ENCODE measurements around the gene OXSM.

Gene OXSM

GRCh38 chr3:25804676-25805075 is 14.8 kb downstream of the OXSM start:
- DNase-seq, result no peak

- DNase-seq, result no peak
Measured at GRCh38 chr3:25812644-25813043, 22.8 kb downstream of the OXSM start.

- no peak for DNase-seq
Measured at GRCh38 chr3:25817107-25817506, 27.2 kb downstream of the OXSM start.

DNA sequence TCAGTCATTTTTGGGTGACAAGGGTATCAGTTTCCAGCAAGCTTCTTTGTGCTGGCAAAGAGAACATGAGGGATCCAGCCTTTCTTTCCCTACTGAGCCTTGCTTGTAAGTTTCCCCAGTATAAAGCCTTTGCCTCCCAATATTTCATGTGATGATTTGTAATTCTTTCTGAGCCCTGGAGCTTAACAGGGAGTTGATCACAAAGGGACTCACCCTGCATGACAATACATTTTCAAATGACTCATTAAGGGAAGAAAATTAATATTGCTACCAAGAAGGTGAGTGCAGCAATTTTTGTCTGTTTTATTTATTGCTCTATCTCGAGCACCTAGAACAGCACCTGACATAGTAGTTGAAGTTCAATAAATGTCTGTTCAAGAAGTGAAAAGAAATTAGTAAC is 27.7 kb downstream of the OXSM start:
- DNase-seq, result no peak

- DNase-seq, result no peak
Measured at GRCh38 chr3:25818335-25818734, 28.4 kb downstream of the OXSM start.

DNA sequence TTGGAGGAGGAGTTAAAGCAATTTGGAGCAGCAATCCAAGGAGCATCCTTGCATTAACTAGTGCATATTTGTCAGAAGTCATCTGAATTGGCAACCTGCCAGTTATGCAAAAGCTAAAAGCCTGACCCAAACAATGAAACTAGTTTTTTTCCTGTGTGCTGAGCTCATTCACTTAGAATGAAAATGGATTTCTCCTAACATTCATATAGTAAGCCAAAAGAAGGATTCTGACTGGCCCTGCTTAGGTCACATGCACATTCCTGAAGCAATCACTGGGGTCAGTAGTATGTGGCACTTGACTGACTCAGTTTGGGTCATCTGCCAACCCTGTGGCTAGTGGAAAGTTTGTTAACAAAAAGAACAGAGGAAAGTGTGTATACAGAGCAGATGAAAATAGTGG is 30.5 kb downstream of the OXSM start:
- no peak for DNase-seq

DNA sequence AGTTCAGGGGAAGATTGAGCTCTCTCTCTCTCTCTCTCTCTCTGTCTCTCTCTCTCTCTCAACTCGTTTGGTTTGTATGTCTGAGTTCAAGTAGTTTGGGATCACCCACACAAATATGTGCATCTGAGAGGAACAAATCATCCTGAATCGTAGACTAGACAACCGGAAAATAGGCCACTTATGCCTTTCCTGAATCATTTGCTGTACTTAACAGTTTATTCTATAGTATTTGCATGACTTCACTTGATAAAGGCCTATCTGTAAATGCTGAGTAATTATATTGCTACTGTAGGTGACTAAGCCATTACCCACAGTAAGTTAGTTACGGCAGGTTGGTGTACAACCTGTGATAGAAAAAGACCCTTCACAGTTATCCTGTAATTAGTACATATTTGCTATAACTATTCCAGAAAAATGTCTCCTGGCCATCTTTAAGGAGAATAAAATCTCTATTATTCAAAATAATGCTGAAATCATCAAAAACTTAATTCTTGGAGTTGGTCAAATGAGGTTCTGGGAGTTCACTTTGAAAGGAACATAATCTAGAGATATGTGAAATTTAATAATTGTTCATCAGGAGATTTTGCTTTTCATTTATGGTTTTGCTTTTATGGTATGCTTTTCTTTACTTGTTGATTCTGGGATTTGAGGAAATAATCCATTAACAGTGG is 31.1 kb downstream of the OXSM start:
- no peak for DNase-seq

- DNase-seq, result no peak
Measured at GRCh38 chr3:25821746-25822573, 32.1 kb downstream of the OXSM start.

DNA sequence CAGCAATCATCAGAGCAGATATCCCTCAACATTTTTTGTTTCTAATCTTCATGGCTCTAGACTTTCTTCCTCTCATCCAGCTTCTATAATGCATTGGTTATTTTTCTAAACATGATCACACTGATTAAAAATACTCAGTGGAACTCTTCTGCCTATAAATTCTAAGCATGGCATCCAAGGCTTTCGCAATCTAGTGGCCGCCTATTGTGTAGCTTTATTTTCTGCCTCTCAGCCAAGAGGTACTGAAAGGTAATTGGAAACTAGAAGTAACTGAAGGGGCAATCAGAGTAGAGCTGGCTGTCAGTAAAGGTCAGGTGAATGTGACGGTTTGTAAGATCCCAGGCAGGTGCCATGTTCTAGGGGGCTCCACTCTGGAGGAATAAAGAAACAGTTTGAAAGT is 33.4 kb downstream of the OXSM start:
- no peak for DNase-seq

DNA sequence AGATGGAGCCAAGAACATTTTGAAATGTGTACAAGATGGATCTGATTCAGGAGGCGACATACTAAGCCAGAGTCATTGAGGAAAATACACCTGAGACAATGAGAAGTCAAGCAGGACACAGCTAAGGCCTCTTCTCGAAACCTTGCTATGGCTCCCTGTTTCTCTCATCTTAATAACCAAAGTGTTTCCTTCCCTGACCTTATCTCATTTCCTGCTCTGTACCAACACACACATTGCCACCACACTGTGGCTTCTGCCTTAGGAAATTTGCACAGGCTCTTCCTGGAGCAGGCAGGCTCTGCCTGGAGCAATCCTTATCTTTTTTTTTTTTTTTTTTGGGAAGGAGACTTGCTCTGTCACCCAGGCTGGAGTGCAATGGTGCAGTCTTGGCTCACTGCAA is 36.6 kb downstream of the OXSM start:
- DNase-seq, result no peak

DNA sequence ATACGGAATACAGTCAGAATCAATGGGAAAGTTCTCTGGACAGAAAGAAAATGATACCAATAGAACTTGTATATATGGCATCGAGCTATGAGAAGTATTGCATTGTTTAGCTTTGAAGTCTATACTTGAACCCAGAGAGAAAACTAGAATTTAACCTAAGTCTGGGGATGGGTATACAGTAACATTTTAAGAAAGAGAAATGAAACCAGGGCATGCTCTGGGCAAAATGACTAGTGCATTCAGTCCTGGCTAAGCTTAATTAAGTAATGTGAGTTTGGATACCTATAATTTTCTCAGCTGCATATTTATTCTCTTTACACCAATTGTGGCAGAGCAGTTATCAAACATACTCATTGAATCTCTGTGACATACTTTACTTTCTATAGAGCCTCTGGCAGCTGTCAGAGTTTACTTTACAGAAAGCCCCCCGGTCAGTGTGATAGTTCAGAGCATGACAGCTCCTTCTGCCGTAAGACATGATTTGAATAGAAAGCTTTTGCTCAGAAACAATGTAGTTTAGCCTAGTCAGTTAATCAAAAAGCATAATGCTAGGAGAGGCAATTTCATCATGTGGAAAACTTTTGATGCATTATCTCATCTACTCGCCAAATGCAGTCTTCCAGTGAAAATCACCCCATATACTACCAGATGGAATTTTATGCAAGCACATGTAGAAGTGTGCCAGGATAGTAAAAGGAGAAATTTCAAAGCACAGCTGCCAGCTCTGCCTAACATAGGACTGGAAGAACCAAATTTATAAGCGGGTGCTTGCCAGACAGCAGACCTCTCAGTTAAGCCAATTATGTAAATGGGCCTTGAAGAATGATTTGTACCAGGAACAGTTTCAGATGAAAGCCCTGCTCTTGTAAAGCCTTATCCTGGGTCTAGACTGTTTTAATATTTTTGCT is 40.7 kb downstream of the OXSM start:
- no peak for DNase-seq

DNA sequence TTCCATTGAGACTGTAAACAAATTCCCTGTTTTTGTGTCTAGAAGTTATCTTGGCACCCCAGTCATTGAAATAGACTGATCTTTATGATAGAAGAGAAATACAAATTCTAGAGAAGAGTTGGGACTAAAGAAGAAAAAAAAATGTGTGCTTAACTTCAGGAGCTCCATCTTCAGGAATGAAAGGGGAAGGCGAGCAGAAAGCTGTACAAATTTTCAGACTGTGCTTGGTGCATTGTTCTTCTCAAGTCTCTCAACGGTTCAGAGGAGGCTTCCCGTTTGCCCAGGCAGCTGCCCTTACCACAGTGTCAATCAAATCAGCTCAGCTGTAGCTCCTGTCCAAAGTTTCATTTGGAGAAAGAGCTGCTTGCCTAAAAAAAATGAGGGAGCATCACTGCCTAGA is 41.7 kb downstream of the OXSM start:
- no peak for DNase-seq

DNA sequence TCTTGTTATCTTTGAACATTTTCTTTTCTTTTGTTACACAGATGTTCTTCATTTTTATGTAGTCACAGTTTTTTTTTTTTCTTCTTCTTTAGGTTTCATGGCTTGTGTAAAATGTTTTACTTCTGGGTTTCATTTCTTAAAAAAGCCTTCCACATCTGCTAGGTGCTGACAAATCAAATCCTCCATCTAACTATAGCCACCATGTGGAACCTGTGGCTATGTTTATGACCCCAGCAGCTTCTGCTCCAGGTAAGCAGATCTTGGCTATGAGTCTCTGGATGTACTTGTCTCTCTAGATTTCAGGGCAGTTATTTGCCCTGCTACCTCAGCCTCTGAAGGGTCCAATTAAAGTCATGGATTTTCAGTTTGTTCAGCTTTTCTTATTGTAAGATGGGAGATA is 44.5 kb downstream of the OXSM start:
- no peak for DNase-seq

DNA sequence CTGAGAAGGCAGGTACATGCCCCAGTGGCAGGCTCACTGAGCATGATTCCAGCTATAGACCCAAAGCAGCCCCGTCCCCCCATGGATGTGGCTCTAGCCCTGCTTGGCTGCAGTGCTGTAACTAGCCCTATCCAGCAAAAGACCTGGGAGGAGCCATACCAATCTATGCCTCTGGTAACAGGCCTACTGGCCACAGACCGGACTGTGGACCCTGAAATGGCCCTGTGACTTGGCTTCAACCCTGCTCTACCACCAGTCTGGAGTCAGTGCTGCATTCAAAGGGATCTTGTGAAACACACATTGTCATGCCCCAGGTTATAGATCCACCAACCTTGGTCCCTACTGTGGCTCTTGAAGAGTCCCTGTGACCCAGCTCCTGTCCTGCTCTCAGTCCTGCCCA is 46.7 kb downstream of the OXSM start:
- DNase-seq, result no peak

GRCh38 chr3:25837038-25837437 is 47.1 kb downstream of the OXSM start:
- DNase-seq, result no peak

GRCh38 chr3:25840099-25840498 is 50.2 kb downstream of the OXSM start:
- no peak for DNase-seq

DNA sequence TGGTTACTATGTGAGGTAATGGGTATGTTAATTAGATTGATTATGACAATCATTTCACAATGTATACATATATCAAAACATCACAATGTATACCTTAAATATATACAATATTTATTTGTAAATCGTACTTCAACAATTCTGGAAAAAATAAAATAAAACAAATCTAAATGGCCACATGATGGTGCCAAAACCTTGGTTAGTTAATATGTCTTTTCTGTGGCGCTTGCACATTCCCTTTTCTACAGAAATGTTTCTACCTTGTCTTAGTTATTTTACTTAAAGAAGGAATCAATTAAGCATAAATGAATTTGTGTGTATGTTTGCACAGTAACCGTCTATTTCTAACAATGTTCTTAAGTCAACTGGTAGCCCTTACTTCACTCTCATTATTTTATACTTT is 53.4 kb downstream of the OXSM start:
- DNase-seq, result no peak

All from activated gamma-delta T cell (primary cell).